Sigmoid colon (tissue), 4 donors: Measurements from ENCODE around the gene TMEM254.
A peak's percentile ranks its signal among the peaks of the same experiment; 100 is the strongest.

ENCODE experiments used
- EP300 ChIP-seq, 4 donors: sonication (generic); formaldehyde crosslinking; IDR thresholded peaks; one replicate each; pipeline ENCODE4 v1.6.1; 2017; ENCODE audit warnings: antibody characterized with exemption in 4 of 4
- POLR2AphosphoS5 ChIP-seq, 4 donors: sonication (generic); formaldehyde crosslinking; IDR thresholded peaks; one replicate each; pipeline ENCODE4 v1.6.1; 2017; ENCODE audit warnings: antibody characterized with exemption in 4 of 4
- TF ChIP-seq, protein P1 (sequence below), 4 experiments: fragments of 450-650 bp in 3 of 4; fragments of 200-600 bp in 1 of 4; IDR thresholded peaks; one replicate each; pipeline ENCODE4 v1.5.1; 2016 to 2019; ENCODE audit warnings: antibody characterized with exemption in 4 of 4, mild to moderate bottlenecking in 3 of 4, moderate library complexity in 2 of 4

- TF ChIP-seq, protein P1, sequence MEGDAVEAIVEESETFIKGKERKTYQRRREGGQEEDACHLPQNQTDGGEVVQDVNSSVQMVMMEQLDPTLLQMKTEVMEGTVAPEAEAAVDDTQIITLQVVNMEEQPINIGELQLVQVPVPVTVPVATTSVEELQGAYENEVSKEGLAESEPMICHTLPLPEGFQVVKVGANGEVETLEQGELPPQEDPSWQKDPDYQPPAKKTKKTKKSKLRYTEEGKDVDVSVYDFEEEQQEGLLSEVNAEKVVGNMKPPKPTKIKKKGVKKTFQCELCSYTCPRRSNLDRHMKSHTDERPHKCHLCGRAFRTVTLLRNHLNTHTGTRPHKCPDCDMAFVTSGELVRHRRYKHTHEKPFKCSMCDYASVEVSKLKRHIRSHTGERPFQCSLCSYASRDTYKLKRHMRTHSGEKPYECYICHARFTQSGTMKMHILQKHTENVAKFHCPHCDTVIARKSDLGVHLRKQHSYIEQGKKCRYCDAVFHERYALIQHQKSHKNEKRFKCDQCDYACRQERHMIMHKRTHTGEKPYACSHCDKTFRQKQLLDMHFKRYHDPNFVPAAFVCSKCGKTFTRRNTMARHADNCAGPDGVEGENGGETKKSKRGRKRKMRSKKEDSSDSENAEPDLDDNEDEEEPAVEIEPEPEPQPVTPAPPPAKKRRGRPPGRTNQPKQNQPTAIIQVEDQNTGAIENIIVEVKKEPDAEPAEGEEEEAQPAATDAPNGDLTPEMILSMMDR (IDR thresholded peaks at IDR 0.05), result no peak
- TF ChIP-seq EP300 (IDR thresholded peaks at IDR 0.05) (no peak), POLR2AphosphoS5 (IDR thresholded peaks at IDR 0.05) (peak in 1 of 4 donors; percentile 25)
Observed at GRCh38 chr10:80104066-80104926, 25.8 kb downstream of the TMEM254 start.
